Spinal cord (tissue), 10 donors: ENCODE results near the gene ST3GAL6. TPM values are rescaled to one million over a fixed set of nuclear protein-coding genes. Genes with fewer than 3 reads are reported as not detected.

Source experiments
- DNase-seq, 6 donors: peaks; one replicate each; pipeline versions ENCODE4 v3.0.0 to v3.0.0-alpha.2; 2013 to 2015; ENCODE audit warnings: low spot score in 6 of 6, low read depth in 4 of 6
- H3K27ac ChIP-seq: one replicate; pipeline ENCODE4 v1.5.1; 2013; ENCODE audit warnings: low read depth, low read length, control low read depth
- H3K27me3 ChIP-seq: one replicate; pipeline ENCODE4 v1.6.1; 2013; ENCODE audit warnings: low read length; ENCODE audit not compliant: control insufficient read depth, insufficient read depth
- H3K36me3 ChIP-seq: one replicate; pipeline ENCODE4 v1.6.1; 2013; ENCODE audit warnings: low read length; ENCODE audit not compliant: control insufficient read depth, insufficient read depth
- H3K4me1 ChIP-seq: one replicate; pipeline ENCODE4 v1.6.1; 2013; ENCODE audit warnings: low read length; ENCODE audit not compliant: control insufficient read depth, insufficient read depth
- H3K4me3 ChIP-seq: one replicate; pipeline ENCODE4 v1.5.1; 2013; ENCODE audit warnings: low read depth, low read length, control low read depth
- H3K9me3 ChIP-seq: one replicate; pipeline ENCODE4 v1.6.1; 2013; ENCODE audit warnings: low read length; ENCODE audit not compliant: control insufficient read depth, insufficient read depth
- WGBS: methylation state at CpG from one replicate; pipeline ENCODE4 v1.1.5; 2013; ENCODE audit warnings: missing lambda C conversion rate; ENCODE audit not compliant: insufficient coverage; 5-methylcytosine and 5-hydroxymethylcytosine counted together
- polyA plus RNA-seq, 2 donors: library from polyadenylated mRNA; unstranded; fragments of 120-200 nt; gene quantifications; one replicate each; pipeline ENCODE4 v1.2.1, GENCODE V29; 2013; ENCODE audit not compliant: insufficient read length in 2 of 2
- total RNA-seq, 2 donors: library from RNA; depleted of rRNA in 1 of 2; stranded (reverse); fragments of 120-200 nt in 1 of 2; fragments of >200 nt in 1 of 2; gene quantifications; one replicate each; pipeline versions ENCODE4 v1.2.3 to v1.2.4, GENCODE V29; 2013 to 2014
- donor health status: healthy.

The ST3GAL6 gene
- total and polyA plus RNA-seq, 4 donors: 14.2 to 24.2 (median 22.0) TPM

DNA sequence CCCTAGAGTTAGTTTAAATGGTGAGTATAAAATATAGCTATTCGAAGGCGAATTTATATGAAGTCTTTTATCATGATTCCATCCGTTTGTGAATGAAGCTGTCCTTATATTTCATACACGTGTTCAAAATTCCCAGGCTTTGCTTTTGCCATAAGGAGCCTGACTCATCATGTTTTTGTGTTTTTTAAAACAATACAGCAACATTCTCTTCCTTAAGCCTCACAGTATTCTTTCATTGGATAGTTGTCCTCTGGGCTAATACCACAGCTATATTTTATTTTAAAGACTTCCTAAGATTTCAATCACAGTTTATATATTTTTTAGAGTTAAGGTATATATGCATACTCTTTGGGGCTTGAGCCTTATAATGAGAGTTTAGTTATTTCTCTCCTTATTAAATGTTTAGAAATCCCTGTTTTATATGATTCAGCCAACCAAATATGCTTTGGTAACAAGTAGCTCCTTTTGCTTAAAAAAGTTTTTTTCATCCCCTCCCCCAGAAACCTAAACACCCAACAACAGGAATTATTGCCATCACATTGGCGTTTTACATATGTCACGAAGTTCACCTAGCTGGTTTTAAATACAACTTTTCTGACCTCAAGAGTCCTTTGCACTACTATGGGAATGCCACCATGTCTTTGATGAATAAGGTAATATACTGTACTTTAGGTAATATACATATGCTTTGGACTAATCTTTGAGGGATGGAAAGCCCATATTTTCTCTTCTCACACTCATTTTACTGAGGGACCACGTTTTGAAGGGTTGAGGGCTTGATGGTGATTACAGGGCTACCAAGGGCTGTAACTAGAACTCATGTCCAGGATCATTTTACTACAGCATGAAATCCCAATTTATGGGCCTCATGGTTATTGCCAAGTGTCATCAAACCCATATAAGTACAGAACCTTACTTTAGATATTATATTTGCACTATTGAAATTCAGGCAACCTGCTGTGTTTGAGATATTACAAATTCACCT lies 28.5 kb downstream of the ST3GAL6 start:
- no peak for DNase-seq
- H3K4me1 ChIP-seq: no peaks in the 10 kb centered on the region
- no peaks in the 10 kb centered on the region for H3K27me3 ChIP-seq
- no peaks in the 10 kb centered on the region for H3K9me3 ChIP-seq
- H3K36me3 ChIP-seq: no peaks in the 10 kb centered on the region
- H3K27ac ChIP-seq: no peak overlapping the region
- H3K4me3 ChIP-seq: no peak overlapping the region
- no CpG with 5 or more reads among the region's 7 CpGs for WGBS

DNA sequence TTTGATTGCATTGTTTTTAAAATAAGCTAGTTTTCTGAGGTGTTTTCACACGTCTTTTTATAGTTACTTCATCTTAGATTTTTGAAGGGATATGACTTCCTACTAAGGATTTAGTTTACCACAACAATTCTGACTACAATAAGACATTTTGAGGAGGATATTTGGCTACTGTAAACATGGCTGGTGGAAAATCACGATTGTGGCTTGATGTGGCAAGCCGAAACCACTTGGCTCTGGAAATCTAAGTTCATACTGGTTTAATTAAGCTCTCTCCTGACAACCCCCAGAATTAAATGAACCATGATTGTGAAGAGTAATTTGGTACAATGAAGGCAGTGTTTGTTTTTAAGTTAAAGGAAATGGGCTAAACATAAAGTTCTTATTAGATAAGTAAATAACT lies 30.8 kb downstream of the ST3GAL6 start:
- no peaks in the 10 kb centered on the region for H3K9me3 ChIP-seq
- no peaks in the 10 kb centered on the region for H3K4me1 ChIP-seq
- WGBS: no CpG with 5 or more reads among the region's 3 CpGs
- H3K36me3 ChIP-seq: no peaks in the 10 kb centered on the region
- no peaks in the 10 kb centered on the region for H3K27me3 ChIP-seq
- H3K27ac ChIP-seq: no peak overlapping the region
- no peak for DNase-seq
- no peak overlapping the region for H3K4me3 ChIP-seq

DNA sequence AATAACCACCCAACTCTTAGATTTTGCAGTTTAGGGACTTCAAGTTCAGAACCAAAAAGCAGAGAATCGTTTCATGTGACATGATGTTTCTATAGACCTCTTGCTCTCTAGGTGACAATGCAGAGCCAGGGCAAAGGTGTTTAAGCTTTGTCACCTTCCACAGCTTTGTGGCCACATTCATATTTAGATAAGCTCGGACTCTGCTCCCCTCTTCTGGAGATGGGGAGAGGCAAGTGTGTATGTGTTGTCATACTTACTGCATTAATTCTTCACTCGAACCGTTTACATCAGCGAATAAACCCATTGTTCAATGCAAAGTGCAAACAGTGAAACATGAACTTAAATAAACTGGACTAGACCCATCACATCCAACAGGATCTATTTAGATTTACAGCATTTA lies 33.2 kb downstream of the ST3GAL6 start:
- no peaks in the 10 kb centered on the region for H3K4me1 ChIP-seq
- H3K9me3 ChIP-seq: no peaks in the 10 kb centered on the region
- no peak overlapping the region for H3K27ac ChIP-seq
- H3K4me3 ChIP-seq: no peak overlapping the region
- no peaks in the 10 kb centered on the region for H3K36me3 ChIP-seq
- no peaks in the 10 kb centered on the region for H3K27me3 ChIP-seq
- DNase-seq: no peak
- 100% methylated on average over 1 of the region's 5 CpGs for WGBS

DNA sequence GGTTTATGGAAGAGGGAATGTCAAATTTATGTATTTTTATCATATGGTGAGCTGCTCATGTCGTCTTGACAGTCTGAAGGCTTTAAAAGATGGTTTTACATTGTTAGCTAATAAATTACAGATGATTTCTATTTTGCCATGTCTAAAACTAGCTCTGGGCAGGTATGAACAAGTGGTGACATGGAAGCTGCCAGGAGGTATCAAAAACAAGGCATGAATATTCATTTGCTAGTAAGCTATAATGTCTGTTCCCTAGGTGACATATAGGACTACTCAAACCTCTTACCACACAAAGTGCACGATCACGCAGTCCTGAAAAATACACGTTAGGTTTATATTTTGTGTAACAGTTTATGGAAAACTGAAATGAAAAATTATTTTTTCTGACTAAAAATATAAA lies 34.8 kb downstream of the ST3GAL6 start:
- no peaks in the 10 kb centered on the region for H3K27me3 ChIP-seq
- no peak for DNase-seq
- no peak overlapping the region for H3K4me3 ChIP-seq
- no peaks in the 10 kb centered on the region for H3K9me3 ChIP-seq
- no peaks in the 10 kb centered on the region for H3K36me3 ChIP-seq
- WGBS: no CpG with 5 or more reads among the region's 4 CpGs
- no peaks in the 10 kb centered on the region for H3K4me1 ChIP-seq
- no peak overlapping the region for H3K27ac ChIP-seq

DNA sequence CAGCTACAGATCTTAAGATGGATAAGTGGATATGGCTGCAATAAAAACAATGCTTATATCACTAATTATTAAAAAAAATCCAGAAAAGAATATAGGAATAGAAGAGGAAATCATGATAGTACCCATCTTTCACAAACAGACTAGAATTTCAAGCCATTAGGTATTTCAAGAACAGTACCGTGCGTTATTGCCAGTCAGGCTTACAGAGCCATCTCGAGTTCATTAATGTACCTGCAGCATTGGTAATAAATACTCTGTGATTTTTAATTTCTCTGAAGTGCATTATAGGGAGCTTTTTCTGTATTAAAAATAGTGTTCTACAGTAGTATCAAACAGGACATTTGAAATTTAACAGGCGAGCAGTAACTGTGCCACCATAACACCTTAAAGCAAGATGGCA lies 35.7 kb downstream of the ST3GAL6 start:
- no CpG with 5 or more reads among the region's 4 CpGs for WGBS
- Histone ChIP-seq H3K27me3 (no peaks in the 10 kb centered on the region), H3K36me3 (no peaks in the 10 kb centered on the region), H3K9me3 (no peaks in the 10 kb centered on the region), H3K4me3 (no peak overlapping the region), H3K4me1 (no peaks in the 10 kb centered on the region), H3K27ac (no peak overlapping the region)
- no peak for DNase-seq

DNA sequence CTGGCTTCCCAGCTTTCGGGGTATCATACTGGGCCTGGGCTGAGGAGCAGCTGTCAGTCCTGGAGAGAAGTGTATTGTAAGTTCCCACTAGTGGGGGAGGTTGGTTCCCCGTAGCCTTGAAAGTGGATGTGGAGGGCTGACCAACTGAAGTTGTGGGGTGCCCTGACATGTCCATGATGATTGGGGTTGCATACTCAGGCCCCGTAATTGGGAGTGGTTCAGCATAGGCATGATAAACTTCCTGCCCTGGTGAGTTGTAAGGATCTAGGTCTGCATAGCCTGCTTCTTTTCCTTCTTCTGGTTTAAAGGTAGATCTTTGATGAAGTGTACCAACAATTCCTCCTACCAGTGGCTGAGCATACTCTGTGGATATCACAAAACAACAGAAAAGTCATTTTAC lies 36.3 kb downstream of the ST3GAL6 start:
- no peaks in the 10 kb centered on the region for H3K4me1 ChIP-seq
- H3K27me3 ChIP-seq: no peaks in the 10 kb centered on the region
- H3K27ac ChIP-seq: no peak overlapping the region
- no peak overlapping the region for H3K4me3 ChIP-seq
- WGBS: 93% methylated on average over 3 of the region's 3 CpGs
- no peak for DNase-seq
- H3K36me3 ChIP-seq: no peaks in the 10 kb centered on the region
- no peaks in the 10 kb centered on the region for H3K9me3 ChIP-seq

DNA sequence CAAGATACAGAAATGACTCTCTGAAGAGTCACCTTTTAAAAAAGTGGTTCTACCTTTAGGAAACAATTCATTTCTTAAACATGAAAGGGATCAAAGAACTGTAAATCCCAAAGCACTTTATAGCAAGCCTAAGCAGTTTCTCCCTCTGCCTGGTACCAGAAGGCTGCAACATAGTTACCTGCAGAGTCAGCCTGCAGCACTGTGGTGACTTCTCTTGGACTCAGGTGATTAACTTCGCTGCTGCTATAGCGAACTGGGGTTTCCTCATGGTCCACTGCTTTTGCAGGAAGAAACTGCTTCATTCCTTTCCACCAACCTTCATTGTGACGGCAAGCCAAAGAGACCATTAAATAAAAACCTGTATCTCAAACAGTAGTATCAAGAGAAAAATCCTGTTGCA lies 37.3 kb downstream of the ST3GAL6 start:
- H3K4me1 ChIP-seq: no peaks in the 10 kb centered on the region
- H3K4me3 ChIP-seq: no peak overlapping the region
- peak in 1 of 6 donors; percentile 49 for DNase-seq
- H3K9me3 ChIP-seq: no peaks in the 10 kb centered on the region
- WGBS: no CpG with 5 or more reads among the region's 3 CpGs
- no peaks in the 10 kb centered on the region for H3K27me3 ChIP-seq
- H3K36me3 ChIP-seq: no peaks in the 10 kb centered on the region
- no peak overlapping the region for H3K27ac ChIP-seq

DNA sequence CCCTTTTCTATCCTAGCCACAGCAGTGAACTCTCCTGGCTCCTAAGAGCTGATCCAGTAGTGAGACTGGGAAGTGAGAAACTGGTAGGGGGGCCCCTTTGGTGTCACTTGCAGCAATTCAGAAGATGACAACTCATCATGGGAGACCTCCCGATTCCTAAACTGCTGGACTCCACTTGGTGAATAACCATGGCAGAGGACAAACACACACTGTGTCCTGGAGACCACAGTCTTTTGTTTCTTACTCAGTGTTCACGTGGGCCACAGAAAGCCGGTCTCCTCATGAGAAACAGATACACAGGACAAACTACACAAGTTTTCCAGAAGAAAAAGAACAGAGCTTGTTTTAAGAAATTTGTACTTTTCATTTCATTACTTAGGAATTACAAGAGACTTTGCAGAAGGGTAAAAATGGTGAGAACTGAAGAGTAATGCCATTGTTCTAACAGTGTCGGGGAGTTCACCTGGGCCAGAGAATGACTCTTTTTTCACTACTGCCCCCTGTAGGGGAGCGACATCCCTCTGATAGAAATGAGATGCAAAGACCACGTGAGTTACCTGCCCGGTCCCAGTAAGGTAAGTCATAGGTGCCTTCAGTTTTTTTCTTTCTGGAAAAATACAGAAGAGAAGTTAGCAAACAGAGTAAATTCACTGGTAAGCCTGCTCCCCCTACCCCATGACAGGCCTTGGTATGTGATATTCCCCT lies 38.1 kb downstream of the ST3GAL6 start:
- Histone ChIP-seq H3K27me3 (no peaks in the 10 kb centered on the region), H3K4me1 (no peaks in the 10 kb centered on the region), H3K4me3 (no peak overlapping the region), H3K9me3 (no peaks in the 10 kb centered on the region), H3K27ac (no peak overlapping the region), H3K36me3 (no peaks in the 10 kb centered on the region)
- no peak for DNase-seq
- 50% methylated on average over 1 of the region's 7 CpGs for WGBS

DNA sequence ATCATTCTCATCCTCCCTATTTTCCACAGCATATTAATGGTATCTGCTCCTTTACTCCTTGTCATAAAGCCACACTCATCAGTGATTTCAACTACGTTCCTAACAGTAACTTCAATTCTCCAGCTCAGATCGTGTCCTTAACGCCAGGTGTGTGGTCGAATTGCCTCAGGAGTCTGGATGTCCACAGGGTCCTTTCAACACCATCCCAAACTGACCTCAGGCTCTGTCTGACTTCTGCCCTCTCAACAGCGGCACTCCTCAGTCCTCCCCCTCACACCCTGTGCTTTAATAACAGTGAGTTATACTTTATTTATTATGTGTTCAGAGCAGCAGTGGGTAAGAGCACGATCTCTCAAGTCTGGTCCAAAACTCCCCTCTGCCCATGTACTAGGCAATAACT lies 42.4 kb downstream of the ST3GAL6 start:
- H3K9me3 ChIP-seq: no peaks in the 10 kb centered on the region

More for the DNA sequence above, 42.4 kb downstream of the ST3GAL6 start:
- WGBS: 96% methylated on average over 4 of the region's 6 CpGs
- Histone ChIP-seq H3K27me3 (no peaks in the 10 kb centered on the region), H3K4me1 (no peaks in the 10 kb centered on the region), H3K27ac (no peak overlapping the region), H3K4me3 (no peak overlapping the region), H3K36me3 (peaks cover 4% of the 10 kb centered on the region)
- no peak for DNase-seq
